Cerebellar cortex (tissue), 1 donor: ENCODE results near the gene NAPB.
"Not testable (repeated sequence)": the region's sequence is repeated elsewhere in the genome, so short reads cannot be mapped to it uniquely, and the experiment has no call there.

ENCODE experiments used
- DNase-seq: peaks from one replicate; pipeline ENCODE4 v3.0.0-alpha.2; 2015; ENCODE audit warnings: low spot score

NAPB gene

DNA sequence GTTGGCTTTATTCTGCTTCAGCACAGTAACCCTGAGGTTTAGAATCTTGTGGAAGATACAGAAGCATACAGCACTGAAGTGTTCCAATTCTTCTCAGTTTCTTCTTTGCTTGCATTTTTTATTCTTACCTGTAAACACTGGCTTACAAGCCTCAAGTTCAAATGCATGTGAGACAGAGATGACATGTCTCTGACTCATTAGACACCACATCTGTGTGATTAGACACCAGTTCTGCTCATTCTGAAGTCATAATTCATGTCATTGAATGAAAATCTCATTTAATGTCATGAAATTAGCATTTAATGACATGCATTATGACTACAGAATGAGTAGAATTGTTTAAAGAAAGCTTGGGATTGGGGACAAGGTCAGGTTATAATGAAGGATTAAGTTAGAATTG, 53.5 kb downstream of the NAPB start:
- no peak for DNase-seq

DNA sequence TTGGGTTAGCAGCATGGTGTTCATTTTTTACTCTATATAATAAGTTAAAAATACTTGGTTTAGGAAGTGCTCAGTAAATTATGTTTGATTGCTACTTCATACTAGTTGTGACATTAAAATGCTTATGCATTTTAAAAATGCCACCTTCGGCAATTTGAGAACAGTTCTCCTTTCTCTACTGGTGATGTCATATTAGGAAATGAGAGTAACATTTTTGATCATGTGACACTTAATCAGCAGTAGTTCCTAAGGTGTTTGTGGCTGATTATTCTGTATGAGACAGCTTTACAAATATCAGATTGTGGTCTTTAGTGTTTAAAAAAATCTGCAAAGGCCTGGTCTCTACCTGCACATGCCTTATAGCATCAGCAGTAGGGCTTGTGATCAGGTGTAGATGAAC, 54.9 kb downstream of the NAPB start:
- no peak for DNase-seq

DNA sequence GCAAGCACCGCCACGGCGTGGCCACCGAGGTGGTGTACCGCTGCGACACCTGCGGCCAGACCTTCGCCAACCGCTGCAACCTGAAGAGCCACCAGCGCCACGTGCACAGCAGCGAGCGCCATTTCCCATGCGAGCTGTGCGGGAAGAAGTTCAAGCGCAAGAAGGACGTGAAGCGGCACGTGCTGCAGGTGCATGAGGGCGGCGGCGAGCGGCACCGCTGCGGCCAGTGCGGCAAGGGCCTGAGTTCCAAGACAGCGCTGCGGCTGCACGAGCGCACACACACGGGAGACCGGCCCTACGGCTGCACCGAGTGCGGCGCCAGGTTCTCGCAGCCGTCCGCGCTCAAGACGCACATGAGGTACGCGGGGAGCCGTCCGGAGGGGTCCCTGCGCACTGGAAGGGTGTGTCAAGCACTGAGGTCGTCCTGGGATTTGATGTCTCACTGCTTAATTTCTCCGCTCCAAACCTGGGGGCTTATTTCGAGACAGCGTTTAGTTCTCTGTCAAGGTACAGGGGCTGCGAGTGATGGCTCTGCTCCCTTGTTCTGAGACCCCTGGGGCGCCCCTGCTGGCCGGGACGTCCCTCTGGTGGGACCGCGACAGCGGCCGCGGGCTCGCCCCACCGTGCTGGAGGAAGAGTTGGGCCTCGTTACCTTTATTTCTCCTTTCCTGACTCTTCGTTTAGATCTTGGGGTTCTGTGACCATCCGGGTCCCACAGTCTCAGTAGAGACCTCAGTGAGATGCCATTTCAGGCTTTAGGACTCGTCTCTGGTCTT, 55.7 kb downstream of the NAPB start:
- DNase-seq = no peak

DNA sequence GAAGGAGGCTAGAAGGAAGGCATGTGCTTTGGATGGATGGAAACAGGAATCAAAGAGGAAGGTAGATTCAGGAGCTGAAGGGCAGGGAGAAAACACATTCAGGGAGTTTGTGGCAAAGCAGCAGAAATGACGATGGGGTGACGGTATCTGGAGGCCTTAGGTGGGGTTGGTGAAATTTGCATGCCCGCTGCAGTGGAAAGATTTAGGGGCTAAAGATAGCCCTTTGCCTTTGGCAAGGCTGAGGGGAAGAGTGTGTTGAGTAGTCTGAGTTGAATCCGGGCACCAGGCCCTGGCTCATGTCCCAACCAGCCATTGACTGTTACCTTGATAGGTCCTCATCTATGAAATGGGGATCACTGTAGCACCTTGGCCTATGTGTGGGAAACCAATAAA, 58.0 kb downstream of the NAPB start:
- DNase-seq = no peak

DNA sequence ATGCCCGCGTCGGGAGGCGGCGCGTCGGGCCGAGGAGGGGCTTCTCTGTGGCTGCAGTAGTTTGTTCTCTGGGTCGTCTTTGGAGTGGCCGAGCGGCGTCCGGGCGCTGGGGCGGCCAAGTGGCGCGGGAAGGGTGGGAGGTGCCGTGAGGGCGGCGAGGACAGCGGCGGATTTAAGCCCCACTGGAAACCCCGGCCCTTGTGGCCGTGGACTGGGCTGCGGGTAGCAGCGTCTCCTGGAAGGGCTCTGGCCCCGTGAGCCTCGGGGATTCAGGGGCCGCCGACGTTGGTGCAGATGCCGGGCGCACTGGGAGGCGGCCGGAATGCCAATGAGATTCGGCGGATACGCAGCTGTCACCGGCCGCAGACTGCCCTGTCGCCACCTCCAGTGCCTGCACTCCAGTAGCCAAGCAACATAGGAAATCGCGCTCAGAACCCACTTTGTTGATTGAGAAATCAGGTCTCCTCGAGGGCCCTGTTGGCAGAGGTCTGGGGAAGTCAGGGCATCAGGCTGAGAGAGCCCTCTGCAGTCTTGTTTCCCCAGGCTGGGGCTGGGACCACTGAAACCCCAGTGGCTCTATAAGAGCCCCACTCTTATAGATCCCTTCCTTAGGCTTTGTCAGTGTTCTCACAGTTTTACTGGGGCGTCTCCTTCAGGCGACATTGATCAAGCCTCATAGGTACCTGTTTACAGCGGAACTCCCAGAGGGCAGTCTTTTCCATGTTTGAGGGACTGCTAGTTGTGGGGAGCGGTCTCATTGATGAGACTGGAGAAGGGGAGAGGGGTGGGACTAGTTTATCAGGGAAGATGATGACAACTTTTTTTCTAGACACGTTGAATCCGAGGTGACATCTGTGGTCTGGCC, 58.7 kb downstream of the NAPB start:
- peak; percentile 19 for DNase-seq

DNA sequence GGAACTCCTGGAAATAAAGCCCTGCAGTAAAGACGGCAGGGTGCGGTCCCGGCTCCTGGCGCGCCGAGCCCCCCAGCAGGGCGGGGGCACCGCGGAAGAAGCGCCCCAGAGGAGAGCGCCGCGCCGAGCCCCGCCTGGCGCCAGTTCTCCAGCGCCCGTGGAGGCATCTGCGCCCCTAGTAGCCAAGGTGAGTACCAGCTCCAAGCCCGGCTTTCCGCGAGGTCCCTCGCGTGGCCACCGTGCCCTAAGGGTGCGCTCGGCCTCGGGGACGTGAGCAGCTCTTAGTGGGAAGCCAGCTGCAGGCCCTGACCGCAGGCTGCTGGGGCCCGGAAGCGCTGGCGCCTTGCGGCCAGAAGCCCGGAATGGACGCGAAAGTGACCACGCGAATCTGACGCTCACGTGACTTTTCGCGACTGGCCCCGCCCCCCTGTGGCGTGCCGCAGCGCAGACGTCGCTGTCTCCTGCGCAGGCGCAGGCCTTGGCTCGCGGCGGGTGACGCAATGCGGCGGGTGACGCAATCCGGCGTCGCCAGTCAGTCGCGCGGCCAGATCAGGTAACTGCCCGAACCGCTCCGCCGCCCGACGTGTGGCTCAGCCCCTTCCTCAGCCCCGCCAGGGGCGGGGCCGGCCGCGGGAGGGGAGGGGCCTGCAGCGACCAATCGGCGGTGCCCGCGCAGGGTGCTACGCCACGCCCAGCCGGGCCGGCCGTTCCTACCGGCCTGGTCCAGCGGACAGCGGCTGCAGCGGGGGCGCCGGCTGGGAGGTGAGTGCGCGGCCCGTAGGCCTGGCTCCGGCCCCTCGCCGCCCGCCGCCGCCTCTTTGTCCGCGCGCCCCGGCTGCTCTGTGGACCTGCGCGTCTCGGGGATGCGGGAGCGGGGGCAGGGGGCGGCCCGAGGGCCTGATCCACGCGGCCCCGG, 59.6 kb downstream of the NAPB start, which contains the start of gene GZF1:
TSS of gene GZF1 (plus strand) at position 707 of the 916 bp plus-strand sequence. CDS start 2,202 bp downstream, outside the sequence.
- peak; percentile 96 for DNase-seq

DNA sequence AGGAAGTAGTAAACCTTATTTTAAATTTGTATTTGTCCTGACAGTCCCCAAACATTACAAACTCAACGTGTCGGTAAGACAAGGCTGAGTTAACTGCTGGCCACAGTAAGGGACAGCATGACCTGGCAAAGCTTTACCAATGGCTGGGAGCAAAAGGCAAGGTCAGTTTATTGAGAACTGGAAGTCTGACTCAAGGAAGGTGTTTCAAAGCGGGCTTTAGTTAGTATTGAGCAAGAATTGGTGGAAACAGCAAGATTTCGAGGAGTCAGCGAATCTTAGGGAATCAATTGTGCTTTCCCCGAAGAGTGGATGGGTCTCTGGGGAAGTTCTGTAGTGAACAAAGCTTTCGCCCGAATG, 60.2 kb downstream of the NAPB start:
- peak; percentile 36 for DNase-seq

DNA sequence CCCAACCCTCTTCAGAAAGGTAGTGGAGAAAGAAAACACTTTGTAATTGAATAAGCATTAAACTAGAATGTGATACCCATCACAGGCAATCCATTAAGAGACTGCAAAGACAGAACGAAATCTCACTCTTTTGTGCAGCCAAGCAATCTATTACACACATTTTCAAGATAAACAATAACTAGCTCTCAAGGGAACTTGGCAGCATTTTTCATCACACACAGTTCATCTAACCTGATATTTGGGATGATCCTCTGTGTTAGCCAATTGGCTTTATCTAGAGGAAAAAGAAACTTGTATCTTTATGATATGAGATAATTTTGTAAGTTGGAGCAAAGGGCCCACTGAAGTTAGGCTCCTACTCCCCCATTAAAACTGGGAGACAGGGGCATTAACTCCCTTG, 60.8 kb downstream of the NAPB start:
- DNase-seq = no peak

DNA sequence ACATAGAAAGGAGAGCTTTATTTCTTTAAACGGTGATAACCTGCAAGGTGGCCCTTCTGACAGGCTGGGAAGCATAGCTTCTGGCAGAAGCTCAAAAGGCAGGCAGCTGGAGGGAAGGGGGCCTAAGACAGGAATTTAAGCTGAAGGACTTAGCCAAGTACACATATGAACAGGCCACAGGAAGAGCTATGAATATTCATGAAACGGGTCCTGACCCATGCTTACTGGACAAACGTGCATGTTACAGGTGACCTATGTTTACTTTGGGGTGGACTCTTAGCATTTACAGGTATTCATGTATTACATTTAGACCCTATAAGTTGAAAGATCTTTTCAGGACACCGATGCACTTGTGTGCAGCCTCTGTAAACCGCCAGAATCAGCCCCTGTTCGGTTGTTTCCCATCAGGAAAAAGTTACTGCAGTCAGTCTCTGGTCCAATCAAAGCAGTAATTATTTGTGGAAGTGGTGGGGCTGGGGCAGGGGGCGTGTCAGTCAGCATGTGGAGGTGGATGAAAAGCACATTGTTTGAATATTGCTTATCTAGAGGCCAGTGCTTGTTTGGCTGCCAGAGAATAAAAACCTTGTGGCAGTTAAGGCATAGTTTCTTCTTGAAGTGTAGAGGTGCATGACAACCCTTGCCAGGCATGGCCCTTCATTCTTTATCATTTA, 62.2 kb downstream of the NAPB start:
- peak; percentile 26 for DNase-seq

DNA sequence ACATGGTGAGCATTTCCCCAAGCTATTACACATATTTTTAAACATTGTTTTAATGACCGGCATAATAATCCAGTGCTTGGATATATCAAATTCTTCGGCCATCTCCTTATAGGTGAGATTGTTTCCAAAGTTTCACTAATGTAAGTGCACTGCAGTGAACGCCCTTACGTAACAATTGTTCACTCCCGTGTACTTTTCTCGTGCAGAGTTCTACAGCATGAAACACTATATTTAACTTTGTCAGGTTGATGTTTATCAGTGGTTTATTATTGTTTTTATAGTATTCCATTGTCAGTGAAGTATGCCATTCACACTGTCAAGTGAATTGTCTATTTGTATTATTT, 62.8 kb downstream of the NAPB start:
- no peak for DNase-seq

DNA sequence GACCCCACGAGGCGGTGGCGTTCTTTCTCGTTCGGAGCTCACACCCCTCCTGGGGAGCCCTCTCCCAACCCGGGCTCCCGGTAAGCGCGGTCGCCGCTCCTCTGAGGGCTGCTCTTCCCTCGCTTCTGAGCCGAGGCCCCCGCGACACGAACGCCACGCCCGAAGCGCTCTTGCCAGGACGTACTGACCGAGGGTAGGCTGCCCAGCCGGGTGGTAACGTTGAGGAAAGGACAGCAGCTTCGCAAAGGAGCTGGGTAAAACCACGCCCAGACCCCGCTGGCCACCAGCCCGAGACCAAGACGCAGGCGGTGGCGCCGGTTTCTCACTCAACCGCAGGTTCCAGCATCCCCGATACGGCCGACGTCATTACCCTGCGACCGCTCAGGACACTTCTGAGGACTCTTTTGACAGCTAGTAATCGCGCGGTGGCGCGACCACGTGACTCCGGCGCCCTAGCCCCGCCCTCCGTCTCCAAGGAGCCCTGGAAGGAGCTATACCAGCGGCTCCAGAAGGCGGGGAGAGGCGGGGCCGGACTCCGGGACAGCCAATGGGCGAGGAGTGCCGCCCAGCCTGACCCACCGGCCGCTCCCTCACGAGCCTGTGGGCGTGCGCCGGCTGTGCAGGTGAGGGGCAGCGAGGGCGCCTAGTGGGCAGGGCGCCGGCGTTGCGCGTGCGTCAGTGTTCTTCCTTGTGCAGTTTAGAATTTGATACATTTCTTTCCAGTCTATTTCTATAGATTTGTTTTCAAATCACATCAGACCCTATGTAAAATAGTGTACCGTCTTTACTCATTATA, 63.3 kb downstream of the NAPB start:
- peak; percentile 99 for DNase-seq

DNA sequence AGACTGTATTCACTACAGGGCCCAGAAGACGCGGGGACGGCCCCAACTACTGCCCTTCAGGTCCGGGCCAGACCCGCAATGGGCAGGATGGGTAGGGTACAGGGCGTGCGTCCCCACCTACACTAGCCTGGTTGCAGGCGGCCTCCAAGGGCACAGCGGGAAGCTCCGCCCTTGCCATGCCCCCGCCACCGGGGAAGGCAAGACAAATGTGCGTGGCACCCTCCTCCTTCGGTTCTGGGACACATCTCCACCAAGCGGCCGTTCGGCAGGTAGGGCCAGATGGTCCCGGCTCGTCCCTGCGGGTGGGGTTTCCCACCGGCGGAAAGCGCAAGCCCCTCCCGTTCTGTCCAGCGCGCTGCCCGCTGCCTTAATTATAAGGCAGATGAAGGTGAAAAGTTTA, 65.1 kb downstream of the NAPB start:
- no peak for DNase-seq

DNA sequence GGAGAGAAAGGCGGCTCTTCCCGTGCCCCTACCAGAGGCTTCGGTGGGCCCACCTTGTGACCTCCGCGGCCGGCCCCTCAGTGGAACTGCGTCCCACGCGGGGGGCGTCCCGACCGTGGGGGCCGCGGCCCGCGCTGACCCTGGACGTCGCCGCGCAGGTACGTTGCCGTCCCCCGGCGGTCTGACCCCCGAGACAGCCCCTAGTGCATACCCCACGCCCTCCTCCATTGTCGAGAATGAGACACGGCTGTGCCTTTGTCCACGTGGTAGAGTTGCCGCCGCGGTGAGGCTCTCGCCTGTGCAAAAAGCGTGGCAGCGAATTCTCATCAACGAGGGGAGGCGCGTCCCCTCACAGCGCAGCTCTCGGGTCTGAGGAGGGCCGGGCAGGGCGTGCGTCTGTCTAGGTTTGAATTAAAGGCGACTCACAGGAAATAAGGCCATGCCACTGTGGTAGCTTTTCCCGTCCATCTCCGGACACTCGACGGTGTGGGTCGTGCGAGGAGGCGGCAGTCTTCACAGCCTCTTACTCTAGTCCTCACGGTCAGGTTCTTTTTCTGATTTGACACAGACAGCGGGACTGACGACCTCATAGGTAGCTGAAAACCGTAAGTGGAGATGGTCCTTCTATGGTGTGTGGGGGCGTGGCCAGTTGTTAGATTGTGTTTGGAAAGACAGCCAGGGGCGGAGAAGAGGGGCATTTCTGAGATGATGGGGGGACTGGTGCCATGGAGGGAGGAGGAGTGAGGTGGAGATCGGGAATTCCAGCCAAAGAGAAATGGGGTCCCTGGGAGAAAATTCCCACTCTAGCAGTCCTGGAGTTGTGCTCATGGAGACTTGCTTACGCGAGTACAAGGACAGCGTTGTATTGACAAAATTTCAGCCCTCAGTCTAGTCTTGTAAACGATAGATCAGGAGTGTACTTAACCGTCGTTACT, 70.1 kb downstream of the NAPB start:
- peak; percentile 49 for DNase-seq

DNA sequence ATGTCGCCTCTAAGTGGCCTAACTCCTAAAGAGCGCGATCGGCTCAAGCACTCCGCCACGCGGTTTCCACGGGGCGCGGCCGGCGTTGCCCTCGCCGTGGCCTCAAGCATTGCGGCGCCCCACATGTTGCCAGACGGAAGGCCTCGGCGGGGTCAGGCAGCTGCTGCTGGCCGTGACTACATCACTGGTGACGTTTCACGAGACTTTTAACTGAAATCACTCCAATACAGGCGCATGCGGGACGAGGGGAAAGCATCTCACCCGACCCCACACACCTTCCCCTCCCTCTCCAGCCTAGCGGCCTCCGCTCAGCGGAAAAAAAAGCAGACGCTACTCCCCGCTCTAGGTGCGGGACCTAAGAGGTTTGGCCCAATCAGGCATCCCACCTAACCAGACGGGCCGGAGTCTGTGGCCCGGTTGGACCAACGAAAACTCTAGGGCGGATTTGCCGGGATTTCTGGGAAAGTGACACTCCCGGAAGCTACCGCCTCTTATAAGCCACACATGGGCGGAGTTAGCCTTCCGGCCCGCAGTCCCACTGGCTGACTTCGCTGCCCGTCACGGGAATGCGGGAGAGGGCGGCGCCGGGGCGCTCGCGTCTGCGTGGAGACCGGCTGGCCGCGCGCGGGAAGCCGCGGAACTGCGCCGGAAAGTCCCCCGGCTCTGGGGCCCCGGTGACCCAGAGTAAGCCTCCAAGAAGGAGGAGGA, 70.9 kb downstream of the NAPB start, which contains the start of gene NXT1:
TSS of gene NXT1 (plus strand) at position 596 of the 708 bp plus-strand sequence. CDS start 3,251 bp downstream, outside the sequence.
- peak; percentile 100 for DNase-seq

DNA sequence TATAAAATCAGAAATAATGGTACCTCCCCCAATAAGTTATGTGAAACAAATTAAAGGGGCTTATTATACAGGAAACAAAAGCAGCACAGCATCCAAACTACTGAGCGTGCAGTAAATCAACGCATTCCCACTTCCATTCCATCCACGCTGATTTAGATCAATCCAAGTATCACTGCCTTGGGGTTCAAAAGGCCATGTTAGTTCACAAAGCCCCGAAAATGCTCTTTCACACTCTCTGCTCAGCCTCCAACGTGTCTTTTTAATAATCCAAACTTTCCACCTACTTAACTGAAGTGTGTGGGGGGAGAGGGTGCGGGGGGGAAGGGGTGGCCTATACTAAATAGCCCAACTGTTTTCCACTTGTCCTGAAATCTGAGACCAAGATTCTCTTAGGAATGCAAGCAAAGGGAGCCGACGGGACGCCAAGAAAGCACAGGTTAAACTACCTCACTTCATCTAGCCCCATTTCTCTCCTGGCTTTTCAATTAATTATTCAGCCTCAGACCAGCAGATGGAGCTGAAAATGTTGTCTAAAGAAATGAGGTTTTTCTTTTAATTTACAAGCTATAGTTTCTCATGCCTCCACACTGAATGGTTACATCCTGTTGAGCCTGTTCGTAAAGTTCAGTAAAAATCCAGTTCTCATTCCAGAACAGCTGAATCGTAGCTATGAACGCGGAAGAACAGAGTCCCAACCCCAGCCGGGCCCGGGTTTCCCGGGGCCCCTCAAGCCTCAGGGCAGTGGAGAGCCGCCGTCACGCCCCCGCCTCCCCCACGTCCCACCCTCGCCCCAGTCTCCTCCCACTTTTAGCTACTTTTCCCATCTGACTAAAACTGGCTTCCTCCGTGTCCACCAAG, 71.7 kb downstream of the NAPB start:
- DNase-seq = peak; percentile 68

DNA sequence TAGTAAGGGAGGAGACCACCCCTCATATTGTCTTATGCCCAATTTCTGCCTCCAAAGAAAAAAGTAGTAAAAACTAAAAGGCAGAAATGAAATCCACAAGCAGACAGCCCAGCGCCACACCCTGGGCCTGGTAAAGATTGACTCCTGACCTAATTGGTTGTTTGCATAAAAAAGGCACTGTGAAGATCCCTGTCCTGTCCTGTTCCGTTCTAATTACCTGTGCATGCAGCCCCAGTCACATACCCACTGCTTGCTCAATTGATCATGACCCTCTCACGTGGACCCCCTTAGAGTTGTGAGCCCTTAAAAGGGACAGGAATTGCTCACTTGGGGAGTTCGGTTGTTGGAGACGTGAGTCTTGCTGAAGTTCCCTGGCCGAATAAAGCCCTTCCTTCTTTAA, 72.8 kb downstream of the NAPB start:
- DNase-seq = not testable (repeated sequence)

DNA sequence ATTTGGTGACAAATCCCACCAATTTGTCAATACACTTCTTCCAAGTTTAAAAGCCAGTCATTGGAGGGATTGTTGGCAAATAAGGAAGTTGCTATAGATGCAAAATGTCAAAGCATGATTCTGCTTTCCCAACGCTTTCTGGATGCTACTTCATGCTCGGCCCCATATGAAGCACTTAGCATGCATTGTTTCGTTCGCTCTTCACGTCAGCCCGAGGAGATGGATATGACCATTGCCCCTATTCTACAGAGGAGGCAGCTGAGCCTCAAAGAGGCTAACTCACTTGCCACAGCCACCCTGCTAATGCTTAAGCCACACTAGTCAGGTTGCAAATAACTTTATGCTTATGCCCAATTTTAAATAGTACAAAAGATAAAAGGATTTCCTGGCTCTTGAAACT, 73.5 kb downstream of the NAPB start:
- DNase-seq = no peak

DNA sequence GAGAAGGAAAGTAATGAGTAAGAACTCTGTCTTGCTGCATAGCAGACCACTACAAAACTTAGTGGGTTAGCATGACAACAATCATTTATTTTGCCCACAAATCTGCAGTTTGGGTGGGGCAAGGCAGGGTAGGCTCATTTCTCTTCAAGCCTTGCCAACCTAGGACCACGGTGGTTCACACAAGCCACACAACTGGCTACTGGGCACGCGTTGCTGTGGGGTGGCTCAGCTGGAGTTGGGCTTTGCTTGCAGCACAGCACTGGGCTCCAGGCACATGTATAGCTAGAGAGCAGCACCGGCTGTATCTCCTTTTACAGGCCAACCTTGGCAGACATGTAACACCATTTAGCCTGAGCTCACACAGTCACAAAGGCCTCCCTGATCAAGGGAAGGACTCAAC, 75.3 kb downstream of the NAPB start:
- DNase-seq = no peak
